GM18519 (cell line): ENCODE results near the gene ZNHIT1.

Source experiments
- ATAC-seq: cut with Tn5 transposase; IDR thresholded peaks from one replicate; pipeline ENCODE4 v1.9.1; 2021; ENCODE audit warnings: mild to moderate bottlenecking, moderate library complexity; ENCODE audit not compliant: unreplicated experiment, low FRiP score

Gene ZNHIT1

DNA sequence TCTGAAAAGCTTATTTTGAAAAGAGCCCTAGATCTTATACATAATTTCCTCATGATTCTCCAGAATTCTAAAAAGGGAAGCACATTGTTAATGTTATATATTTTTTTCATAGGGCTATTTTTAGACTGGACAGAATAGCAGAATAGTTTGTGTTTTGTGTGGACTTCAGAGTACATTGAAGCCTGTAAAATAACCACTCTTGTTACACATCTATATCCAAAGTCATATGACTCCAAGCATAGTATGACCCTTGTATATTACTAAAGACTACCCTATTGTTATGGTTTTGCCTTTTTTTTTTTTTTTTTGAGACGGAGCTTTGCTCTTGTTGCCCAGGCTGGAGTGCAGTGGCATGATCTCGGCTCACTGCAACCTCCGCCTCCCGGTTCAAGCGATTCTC, 53.1 kb downstream of the ZNHIT1 start:
- no peak for ATAC-seq

DNA sequence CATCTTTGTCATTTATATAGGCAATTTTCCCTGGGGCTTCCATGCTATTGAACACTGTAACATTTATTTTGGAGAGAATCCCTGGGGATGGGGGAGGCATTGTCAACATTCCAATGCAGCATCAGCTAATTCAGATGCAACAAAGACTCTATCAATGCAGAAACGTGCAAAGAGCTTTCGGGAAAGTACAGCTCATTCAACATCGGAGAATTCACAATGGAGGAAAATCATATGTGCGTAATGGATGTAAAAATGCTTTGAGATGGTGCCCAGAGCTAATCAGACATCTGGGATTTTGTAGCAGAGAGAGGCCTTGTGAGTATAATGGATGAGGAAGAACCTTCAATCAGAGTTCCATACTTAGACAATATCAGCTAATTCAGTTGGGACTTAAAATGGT, 55.2 kb downstream of the ZNHIT1 start:
- no peak for ATAC-seq
